Dermis microvascular lymphatic vessel endothelial cell (primary cell): ENCODE data around the gene ASB3. TPM values are rescaled to one million over a fixed set of nuclear protein-coding genes. Genes with fewer than 3 reads are reported as not detected.
"Not testable (repeated sequence)": the region's sequence is repeated elsewhere in the genome, so short reads cannot be mapped to it uniquely, and the experiment has no call there.

ENCODE experiments used
- DNase-seq, 2 donors: peaks; one replicate each; pipeline versions ENCODE4 v3.0.0 to v3.0.0-alpha.2; 2010; ENCODE audit warnings: low read depth in 2 of 2
- total RNA-seq: library from RNA; depleted of rRNA; stranded (reverse); fragments of >200 nt; gene quantifications from 2 replicates; pipeline ENCODE4 v1.2.1, GENCODE V29; 2014

The ASB3 gene
- total RNA-seq, 1 donor from 2014 or later, result 22.1 TPM

DNA sequence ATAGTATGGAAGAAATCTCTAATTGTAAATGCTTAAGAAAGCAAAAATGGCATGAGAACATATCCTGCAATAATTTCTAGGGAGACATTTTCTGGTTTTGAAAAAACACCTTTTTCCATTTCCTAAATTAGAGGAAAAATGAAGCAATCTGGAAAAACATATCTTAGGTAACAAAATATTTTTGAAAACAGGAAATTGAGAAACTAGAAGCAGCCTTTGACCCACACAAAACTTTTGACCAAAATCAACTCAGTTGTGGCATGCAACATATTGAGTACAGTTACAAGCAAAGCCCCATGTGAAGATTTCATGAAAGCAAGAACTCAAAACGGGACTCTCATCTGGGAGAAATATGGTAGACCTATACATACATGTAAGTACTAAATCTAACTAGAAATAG lies 47.7 kb downstream of the ASB3 start:
- peak; percentile 17 to 80 for DNase-seq

DNA sequence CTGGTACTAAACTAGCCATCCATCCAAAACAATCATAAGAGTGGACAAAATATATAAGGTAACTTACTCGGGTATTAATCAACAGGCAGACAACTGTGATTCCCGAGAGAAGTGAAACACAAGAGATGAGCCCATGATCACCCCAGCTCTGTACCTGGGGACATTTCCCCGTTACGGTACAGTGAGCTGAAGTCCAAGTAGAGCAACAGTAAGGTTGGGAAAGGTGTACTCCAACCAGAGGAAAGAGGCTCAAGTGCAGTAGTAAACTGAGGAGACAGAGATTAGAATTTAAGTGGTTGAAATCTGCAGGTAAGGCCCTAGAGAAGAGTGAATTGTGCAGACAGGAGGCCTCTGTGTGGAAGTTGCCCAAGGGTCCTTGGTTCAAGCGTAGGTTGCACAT lies 49.7 kb downstream of the ASB3 start:
- DNase-seq, result no peak

DNA sequence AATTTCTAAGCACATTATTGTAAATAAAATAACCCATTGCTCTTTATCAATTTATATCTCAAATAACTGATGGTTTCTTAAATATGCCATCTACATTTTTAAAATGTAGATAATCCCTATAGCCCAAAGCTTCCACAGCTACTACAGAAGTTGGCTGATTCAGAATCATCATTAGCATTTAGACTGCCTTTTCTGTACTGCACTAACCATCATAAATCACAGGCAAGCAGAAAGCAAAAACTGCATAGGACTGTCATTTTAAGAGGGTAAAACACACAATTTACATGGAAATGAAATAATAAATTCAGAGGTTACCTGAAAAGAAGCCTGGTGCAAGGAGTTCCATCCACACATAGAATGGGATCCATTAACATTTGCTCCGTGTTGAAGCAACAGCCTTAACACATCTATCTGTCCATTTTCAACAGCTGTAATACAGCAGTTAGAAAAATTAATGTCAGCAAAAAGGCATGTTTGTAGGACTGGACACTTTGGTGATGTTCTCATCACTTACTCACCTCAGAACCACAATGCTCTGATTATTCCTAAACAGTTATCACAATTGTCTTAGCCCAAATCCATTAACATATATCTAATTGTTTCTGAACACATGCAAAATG lies 57.5 kb downstream of the ASB3 start:
- DNase-seq, result no peak

DNA sequence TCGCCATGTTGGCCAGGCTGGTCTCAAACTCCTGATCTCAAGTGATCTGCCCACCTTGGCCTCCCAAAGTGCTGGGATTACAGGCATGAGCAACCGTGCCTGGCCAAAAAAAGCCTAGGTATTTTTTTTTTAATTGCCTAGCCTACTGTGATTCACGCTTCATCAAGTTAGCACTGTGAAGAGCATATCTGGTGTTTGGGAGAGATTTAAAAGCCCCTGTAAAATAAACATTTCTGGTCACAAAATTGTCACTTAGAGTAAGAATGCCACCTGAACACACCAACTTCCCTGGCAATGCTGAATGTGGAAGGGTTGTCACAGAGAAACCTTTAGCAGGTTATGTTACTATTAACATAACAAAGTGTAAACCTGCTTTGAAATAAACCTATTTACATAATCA lies 58.8 kb downstream of the ASB3 start:
- DNase-seq, result no peak

DNA sequence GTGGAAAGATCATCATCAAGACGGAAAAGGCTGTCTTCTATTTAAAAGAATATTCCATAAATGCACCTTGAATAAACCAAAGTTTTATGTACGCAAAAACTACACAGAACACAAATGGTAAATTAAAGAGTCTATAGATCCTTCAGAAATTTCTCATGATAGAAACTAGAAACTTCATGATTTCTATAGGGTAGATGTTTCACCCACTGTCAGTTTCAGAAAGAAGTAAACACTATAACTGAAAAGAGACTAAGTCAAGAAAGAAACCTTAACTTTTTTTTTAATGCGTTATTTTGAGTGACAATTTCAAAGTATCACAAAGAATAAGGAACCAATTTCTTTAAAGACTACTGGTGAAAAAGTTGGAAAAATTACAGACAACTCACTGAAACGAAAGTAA lies 61.1 kb downstream of the ASB3 start:
- no peak for DNase-seq

DNA sequence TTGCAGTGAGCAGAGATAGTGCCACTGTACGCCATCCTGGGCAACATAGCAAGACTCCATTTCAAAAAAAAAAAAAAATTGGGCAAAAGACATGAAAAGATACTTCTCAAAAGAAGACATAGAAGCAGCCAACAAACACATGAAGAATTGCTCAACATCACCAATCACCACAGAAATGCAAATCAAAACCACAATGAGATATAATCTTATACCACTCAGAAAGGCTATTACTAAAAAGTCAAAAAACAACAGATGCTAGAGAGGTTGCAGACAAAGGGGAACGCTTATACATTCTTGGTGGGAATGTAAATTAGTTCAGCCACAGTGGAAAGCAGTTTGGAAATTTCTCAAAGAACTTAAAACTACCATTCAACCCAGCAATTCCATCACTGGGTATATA lies 62.2 kb downstream of the ASB3 start:
- no peak for DNase-seq

DNA sequence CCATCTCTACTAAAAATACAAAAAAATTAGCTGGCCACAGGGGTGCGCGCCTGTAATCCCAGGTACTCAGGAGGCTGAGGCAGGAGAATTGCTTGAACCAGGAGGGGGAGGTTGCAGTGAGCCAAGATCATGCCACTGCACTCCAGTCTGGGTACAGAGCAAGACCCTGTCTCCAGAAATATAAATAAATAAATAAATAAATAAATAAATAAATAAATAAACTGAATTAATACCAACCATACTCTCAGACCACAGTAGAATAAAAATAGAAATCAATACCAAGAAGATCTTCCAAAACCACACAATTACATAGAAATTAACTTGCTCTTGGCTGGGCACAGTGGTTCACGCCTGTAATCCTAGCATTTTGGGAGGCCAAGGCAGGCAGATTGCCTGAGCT lies 65.8 kb downstream of the ASB3 start:
- not testable (repeated sequence) for DNase-seq

DNA sequence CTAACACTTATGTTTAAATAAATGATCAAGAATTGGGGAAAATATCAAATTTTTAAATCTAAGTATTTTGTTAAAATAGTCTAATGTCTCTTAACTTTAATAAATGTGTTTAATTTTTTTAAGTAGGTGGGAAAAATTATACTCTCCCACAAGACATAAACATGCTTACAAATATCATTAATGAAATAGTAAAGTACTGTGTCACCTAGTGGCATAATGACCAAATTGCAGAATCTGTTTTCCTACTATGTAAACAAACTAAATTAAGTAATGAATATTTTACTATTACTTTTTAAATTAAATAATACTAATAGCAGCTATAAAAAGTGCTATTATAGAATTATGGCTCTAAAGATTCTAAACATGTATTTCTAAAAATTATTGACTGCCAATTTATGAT lies 71.2 kb downstream of the ASB3 start:
- DNase-seq, result peak; percentile 9 to 18

DNA sequence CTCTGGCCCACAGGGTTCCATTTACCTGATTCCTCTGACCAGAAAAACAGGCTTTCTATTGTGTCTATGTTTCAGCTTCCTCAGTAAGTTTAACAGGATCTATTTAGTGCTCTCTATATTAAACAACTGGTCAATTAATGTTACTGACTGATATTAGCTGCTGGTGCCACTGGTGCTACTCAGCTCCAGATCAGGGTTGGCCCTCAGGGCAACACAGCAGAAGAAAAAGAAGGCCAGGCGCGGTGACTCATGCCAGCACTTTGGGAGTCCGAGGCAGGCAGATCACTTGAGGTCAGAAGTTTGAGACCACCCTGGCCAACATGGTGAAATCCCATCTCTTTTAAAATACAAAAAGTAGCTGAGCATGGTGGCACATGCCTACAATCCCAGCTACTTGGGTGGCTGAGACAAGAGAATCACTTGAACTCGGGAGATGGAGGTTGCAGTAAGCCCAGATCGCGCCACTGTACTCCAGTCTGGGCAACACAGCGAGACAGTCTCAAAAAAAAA lies 75.4 kb downstream of the ASB3 start:
- no peak for DNase-seq

DNA sequence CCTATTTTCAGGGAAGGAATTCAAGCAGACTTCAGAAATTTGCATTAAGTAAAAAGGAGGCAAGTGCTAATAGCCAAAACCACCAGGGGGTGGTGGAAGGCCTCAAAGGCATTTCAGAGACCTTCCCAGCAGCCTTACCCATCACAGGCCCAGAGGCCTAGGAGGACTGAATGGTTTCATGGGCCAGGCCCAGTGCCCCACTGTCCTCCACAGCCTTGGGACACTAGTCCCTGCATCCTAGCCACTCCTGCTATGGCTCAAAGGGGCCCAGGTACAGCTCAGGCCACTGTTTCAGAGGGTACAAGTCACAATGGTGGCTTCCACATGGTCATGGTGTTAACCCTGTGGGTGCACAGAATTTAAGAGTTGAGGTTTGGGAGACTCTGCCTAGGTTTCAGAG lies 77.8 kb downstream of the ASB3 start:
- DNase-seq, result no peak

DNA sequence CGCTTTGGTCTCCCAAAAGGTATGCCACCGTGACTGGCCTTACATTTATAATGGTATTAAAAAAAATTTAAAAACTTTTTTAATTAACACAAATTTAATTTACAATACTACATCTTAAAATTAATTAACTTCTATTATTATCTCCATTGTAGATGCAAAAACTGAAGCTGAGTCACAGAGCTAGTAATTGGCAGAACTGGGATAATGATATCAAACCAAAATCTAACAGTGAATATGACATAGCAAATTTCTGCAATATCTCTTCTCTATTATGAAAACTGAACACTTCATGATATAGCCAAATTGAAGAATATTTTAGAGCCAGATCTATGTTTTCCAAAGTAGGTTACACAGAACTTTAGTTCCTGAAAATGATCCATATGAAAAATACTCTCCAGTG lies 85.5 kb downstream of the ASB3 start:
- no peak for DNase-seq

DNA sequence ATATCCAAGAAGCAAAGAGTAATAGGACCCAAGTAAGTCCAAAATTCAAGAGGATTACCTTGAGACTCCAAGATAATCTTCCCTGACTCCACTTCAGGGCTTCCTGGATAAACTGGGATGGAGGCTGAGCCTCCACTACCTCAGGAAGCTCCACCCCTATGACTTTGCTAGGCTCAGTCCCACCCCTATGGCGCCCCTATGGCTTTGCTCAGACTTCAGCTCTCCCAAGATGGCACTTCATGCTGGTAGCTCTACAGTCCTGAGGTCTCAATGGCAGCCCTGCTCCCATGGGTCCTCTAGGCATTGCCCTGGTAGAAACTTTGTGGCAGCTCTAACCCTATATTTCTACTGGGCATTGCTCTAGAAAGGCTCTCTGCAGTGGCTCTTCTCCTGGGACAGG lies 89.1 kb downstream of the ASB3 start:
- no peak for DNase-seq

DNA sequence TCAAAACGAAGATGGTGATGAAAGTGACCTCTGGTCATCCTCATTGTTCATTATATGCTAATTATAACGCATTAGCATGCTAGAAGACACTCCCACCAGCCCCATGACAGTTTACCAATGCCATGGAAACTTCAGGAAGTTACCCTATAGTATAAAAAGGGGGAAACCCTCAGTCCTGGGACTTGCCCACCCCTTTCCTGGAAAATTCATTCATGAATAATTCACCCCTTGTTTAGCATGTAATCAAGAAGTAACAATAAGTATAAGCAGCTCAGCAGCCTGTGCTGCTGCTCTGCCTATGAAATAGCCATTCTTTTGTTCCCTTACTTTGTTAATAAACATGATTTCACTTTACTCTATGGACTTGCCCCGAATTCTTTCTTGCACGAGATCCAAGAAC lies 89.7 kb downstream of the ASB3 start:
- no peak for DNase-seq

DNA sequence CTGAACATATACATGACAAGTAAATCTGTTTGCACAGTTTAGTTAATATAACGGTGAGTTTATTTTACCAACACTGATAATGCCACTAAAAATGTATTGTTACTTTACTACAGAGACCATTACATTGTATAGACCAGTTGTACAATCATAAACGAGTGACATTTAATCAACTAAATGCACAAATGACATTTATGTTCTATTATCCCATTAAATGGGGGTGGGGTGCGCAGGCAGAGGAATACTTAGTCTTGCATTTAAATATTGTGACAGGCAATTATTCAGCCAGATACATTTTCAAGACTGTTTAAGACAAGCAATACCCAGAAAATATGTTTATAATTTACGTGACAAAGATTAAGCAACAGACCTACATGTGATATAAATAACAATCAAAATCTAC lies 91.2 kb downstream of the ASB3 start:
- no peak for DNase-seq

DNA sequence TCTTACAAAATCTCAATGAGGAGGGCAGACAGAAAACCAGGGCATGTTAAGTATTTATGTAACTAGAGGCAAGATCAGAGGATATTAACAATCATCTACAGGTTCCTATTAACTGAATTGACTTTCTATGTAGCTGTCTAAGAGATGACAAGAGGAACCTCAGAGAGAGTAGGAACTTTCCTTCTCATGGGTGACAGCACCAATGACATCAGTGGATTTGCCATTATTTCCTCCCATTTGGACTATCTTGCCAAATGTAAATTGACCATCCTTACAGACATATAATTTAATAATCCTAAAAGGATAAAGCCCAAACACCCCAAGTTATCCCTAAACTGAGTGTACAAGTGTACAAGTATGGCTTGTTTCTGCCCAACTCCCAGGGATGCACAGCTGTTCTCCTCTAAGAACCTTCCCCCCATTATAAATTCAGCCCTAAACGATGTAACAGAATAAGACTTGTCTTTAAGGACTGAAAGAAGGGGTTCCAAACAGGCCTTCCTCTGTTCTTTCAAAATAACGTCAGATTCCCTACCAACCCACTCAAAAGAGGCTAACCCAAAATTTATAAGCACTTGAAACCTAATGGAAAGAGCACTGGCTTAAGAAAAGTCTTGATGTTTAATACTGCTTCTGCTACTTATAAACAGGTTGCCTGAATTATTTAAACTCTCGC lies 92.5 kb downstream of the ASB3 start:
- no peak for DNase-seq

DNA sequence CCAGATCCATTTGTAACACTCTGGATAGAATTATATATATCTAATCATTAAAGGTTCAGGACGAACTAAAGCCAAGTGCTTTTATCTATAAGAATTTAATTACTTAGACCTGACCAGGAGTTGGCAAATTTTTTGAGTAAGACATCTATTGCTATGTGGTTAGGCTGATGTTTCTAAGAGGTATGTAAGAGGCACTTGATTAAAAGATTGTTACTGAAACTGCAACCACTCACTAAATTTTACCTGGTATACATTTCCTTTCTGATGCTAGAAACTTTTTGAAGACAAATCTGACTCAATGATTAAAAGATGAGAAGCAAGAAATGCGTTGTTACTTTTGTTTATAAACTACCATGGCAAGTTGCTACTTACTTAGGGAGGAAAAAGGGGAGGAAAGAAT lies 95.9 kb downstream of the ASB3 start:
- no peak for DNase-seq

DNA sequence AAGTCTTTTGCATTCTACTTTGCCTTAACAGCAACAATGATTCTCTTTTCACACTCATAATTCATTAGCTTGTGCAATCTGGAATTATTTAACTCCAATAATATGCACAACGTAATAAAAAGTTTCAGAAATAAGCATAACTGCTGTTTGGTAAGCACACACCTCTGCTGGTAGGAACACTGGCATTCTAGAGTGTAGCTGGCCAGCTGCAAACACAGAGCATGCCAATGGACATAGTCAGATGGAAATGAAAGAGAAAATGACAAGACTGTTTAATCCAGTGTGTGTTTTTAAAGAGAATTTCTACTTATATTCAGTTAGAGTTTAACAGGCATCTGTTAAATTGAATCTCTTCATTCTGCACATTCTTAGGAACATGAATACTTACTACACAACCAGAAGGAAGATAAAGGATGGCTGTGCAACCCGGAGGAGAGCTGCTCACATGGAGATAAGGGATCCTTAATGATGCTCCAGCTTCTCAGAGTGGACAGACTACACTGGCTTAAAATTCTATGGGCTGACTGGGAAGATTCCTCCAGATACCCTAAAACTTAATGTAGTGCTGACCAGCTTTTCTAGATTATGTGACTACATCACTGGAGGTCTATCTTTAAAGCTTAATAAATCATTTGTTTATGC lies 113.8 kb downstream of the ASB3 start:
- no peak for DNase-seq

DNA sequence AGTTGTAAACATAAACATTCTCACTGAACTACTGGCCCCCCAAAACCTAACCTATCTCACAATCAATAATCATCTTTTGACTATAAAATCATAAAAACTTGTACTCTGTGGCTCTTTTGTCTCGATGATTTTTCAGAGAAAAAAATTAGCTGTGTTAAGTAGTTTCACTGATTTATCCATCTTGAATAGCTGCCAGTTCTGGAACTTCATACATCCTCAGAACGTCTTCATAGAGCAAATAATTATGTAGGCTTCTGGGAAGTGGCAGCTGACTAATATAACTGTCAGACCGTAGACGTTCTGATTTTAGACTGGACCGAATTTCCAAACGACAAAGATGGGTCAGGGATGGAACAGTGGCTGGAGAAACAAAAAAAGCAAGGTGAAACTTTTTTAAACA lies 116.4 kb downstream of the ASB3 start:
- no peak for DNase-seq

DNA sequence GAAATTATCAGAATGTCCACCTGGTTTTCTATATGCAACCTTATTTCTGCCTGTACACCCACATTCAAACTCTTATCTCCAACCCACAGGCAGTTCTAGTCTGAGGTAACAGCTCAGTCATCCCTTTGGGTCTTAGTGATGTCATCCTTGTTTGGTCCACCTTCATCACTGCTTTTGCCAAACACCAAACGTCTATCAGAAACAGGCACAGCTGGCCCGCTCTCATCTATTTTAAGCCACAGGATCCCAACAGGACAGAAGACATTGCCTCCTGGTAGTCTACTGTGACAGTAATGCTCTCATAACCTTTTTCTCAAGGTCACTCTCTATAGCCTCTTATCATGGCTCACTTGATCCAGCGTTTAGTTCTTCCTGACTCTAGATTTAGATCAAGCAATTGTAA lies 118.1 kb downstream of the ASB3 start:
- no peak for DNase-seq

DNA sequence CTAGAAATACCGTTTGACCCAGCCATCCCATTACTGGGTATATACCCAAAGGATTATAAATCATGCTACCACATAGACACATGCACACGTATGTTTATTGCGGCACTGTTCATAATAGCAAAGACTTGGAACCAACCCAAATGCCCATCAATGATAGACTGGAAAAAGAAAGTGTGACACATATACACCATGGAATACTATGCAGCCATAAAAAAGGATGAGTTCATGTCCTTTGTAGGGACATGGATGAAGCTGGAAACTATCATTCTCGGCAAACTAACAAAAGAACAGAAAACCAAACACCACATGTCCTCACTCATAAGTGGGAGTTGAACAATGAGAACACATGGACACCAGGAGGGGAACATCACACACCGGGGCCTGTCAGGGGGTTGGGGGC lies 119.6 kb downstream of the ASB3 start:
- not testable (repeated sequence) for DNase-seq

DNA sequence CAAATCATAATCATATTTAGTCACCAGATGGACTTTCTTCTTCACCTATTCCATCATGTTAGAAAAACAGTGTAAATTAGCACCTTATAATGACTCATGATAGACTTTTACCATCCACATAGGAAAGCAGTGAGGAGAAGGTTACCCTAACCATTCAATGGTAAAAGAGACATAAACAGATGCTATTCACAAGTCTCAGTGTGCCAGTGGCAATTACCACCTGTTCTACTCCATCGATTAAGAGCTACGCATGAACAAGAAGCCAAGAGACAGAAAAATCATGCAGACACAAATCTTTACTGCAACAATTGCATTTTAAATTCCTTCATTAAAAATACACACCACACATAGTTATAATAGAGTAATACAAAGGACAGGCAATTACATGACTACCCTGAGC lies 125.9 kb downstream of the ASB3 start:
- DNase-seq, result no peak

DNA sequence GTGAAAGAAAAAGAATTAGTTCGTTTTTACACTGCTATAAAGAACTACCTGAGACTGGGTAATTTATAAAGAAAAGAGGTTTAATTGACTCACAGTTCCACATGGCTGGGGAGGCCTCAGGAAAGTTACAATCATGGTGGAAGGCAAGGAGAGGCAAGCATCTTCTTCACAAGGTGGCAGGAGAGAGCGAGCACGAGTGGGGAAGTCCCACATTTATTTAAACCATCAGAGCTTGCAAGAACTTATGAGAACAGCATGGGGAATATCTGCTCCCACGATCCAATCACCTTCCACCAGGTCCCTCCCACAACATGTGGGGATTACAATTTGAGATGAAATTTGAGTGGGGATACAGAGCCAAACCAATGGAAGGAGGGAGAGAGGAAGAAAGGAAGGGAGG lies 128.3 kb downstream of the ASB3 start:
- DNase-seq, result not testable (repeated sequence)

DNA sequence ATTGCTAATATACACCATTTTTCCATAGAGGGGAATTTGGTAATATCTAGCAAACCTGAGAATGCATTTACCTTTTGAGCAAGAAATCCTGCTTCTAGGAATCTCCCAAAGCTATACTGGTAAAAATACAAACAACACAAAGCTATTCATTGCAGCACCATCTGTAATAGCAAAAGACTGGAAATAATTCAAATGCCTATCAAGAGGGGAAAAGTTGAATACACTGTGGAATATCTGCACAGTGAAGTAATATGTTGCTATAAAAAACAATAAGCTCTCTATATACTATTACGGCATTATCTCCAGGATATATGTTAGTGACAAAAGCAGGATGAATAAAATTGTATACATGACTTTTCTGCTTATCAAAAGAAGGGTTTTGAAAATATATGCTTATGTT lies 131.5 kb downstream of the ASB3 start:
- DNase-seq, result no peak
